SK-N-SH treated with all-trans-retinoic acid at 6 μM for 48 hours (cell line): ENCODE measurements around the gene TANGO6.

Experiments
- ATAC-seq: fragments of 200-7000 bp; cut with Tn5 transposase; 3 replicates; pipeline ENCODE4 v1.9.1; 2020; ENCODE audit warnings: mild to moderate bottlenecking, moderate library complexity
- ARNTL ChIP-seq: fragments of 450-650 bp; formaldehyde crosslinking; IDR thresholded peaks from 2 replicates; pipeline ENCODE4 v1.5.0; 2020; ENCODE audit warnings: low read depth, mild to moderate bottlenecking, moderate library complexity, borderline replicate concordance
- BACH2 ChIP-seq: fragments of 250-450 bp; sonication (Bioruptor Pico); IDR thresholded peaks from 2 replicates; pipeline ENCODE4 v1.9.0; 2021; ENCODE audit warnings: mild to moderate bottlenecking, borderline replicate concordance
- CREB5 ChIP-seq: fragments of 250-450 bp; sonication (Bioruptor Pico); IDR thresholded peaks from 2 replicates; pipeline ENCODE4 v1.5.1; 2020; ENCODE audit warnings: low read depth, mild to moderate bottlenecking, moderate library complexity
- CSDC2 ChIP-seq: fragments of 250-450 bp; sonication (Bioruptor Pico); IDR thresholded peaks from 2 replicates; pipeline ENCODE4 v1.5.0; 2020; ENCODE audit warnings: mild to moderate bottlenecking, moderate library complexity
- CSRNP3 ChIP-seq: fragments of 250-450 bp; sonication (Bioruptor Pico); IDR thresholded peaks from 2 replicates; pipeline ENCODE4 v1.5.1; 2021; ENCODE audit warnings: mild to moderate bottlenecking, moderate library complexity
- ESRRG ChIP-seq: fragments of 250-450 bp; sonication (Bioruptor Pico); IDR thresholded peaks from 2 replicates; pipeline ENCODE4 v1.6.1; 2021; ENCODE audit warnings: mild to moderate bottlenecking
- GLIS3 ChIP-seq: fragments of 250-450 bp; sonication (Bioruptor Pico); IDR thresholded peaks from 2 replicates; pipeline ENCODE4 v1.5.0; 2020; ENCODE audit warnings: mild to moderate bottlenecking, moderate library complexity
- ISL1 ChIP-seq: fragments of 250-450 bp; sonication (Bioruptor Pico); IDR thresholded peaks from 2 replicates; pipeline ENCODE4 v2.1.2; 2022; ENCODE audit warnings: mild to moderate bottlenecking, moderate library complexity
- OSR1 ChIP-seq: fragments of 250-450 bp; sonication (Bioruptor Pico); IDR thresholded peaks from 2 replicates; pipeline ENCODE4 v1.8.0; 2022; ENCODE audit warnings: moderate library complexity, mild to moderate bottlenecking, inconsistent platforms
- POU6F1 ChIP-seq: fragments of 250-450 bp; sonication (Bioruptor Pico); IDR thresholded peaks from 2 replicates; pipeline ENCODE4 v1.8.0; 2021; ENCODE audit warnings: low read depth, mild to moderate bottlenecking, moderate library complexity, borderline replicate concordance
- PPARA ChIP-seq: fragments of 250-450 bp; sonication (Bioruptor Pico); IDR thresholded peaks from 2 replicates; pipeline ENCODE4 v1.5.0; 2020; ENCODE audit warnings: mild to moderate bottlenecking, borderline replicate concordance
- RARB ChIP-seq: fragments of 250-450 bp; sonication (Bioruptor Pico); IDR thresholded peaks from 2 replicates; pipeline ENCODE4 v1.8.0; 2021; ENCODE audit warnings: mild to moderate bottlenecking, moderate library complexity
- SNAI2 ChIP-seq: fragments of 250-450 bp; sonication (Bioruptor Pico); IDR thresholded peaks from 2 replicates; pipeline ENCODE4 v1.5.0; 2020; ENCODE audit warnings: mild to moderate bottlenecking, moderate library complexity
- TCF4 ChIP-seq: fragments of 250-450 bp; sonication (Bioruptor Pico); IDR thresholded peaks from 2 replicates; pipeline ENCODE4 v1.8.0; 2021; ENCODE audit warnings: mild to moderate bottlenecking, moderate library complexity, borderline replicate concordance
- TOX ChIP-seq: fragments of 250-450 bp; sonication (Bioruptor Pico); IDR thresholded peaks from 2 replicates; pipeline ENCODE4 v1.8.0; 2021; ENCODE audit warnings: mild to moderate bottlenecking, moderate library complexity, borderline replicate concordance
- TSHZ2 ChIP-seq: fragments of 250-450 bp; sonication (Bioruptor Pico); IDR thresholded peaks from 2 replicates; pipeline ENCODE4 v1.5.0; 2020; ENCODE audit warnings: mild to moderate bottlenecking, moderate library complexity
- ZC3H10 ChIP-seq: fragments of 250-450 bp; sonication (Bioruptor Pico); IDR thresholded peaks from 2 replicates; pipeline ENCODE4 v1.5.1; 2021; ENCODE audit warnings: mild to moderate bottlenecking, moderate library complexity
- ZFP3 ChIP-seq: fragments of 250-450 bp; sonication (Bioruptor Pico); IDR thresholded peaks from 2 replicates; pipeline ENCODE4 v1.5.0; 2020; ENCODE audit warnings: mild to moderate bottlenecking, moderate library complexity
- ZFP30 ChIP-seq: fragments of 450-650 bp; formaldehyde crosslinking; IDR thresholded peaks from 2 replicates; pipeline ENCODE4 v1.5.0; 2022; ENCODE audit warnings: mild to moderate bottlenecking, moderate library complexity
- ZNF565 ChIP-seq: fragments of 450-650 bp; formaldehyde crosslinking; conservative IDR thresholded peaks from 2 replicates; pipeline ENCODE4 v1.5.0; 2020; ENCODE audit warnings: low read depth, mild to moderate bottlenecking, moderate library complexity
- ZNF70 ChIP-seq: fragments of 450-650 bp; formaldehyde crosslinking; IDR thresholded peaks from 2 replicates; pipeline ENCODE4 v1.5.0; 2020; ENCODE audit warnings: mild to moderate bottlenecking, moderate library complexity
- ZNF8 ChIP-seq: fragments of 450-650 bp; formaldehyde crosslinking; IDR thresholded peaks from 2 replicates; pipeline ENCODE4 v1.5.0; 2020; ENCODE audit warnings: mild to moderate bottlenecking, moderate library complexity
- TF ChIP-seq, protein P1 (sequence below): fragments of 250-450 bp; sonication (Bioruptor Pico); IDR thresholded peaks from 2 replicates; pipeline ENCODE4 v1.8.0; 2020; ENCODE audit warnings: mild to moderate bottlenecking, moderate library complexity, borderline replicate concordance

Gene TANGO6

DNA sequence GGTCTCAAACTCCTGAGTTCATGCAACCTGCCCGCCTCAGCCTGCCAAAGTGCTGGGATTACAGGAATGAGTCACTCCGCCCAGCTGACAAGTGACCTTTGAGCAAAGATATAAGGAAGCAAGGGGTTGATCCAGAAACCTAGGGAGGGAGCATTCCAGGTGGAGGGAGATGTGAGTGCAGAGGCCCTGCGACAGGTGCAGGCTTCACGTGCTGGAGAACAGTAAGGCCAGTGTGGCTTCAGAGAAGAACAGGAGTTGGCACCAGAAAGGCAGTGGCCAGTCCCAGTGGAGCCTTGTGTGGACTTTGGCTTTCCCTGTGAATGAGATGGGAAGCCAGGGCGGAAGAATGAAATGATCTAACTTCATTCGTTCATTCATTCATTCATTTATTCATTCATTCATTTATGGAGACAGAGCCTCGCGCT is 188.6 kb downstream of the TANGO6 start:
- TF ChIP-seq TSHZ2 (no peak), POU6F1 (no peak), ZNF8 (CRISPR knock-in tag) (no peak), ZC3H10 (CRISPR knock-in tag) (no peak), CSRNP3 (no peak), ZNF70 (CRISPR knock-in tag) (no peak), SNAI2 (no peak), PPARA (CRISPR knock-in tag) (no peak), ISL1 (CRISPR knock-in tag) (no peak), RARB (CRISPR knock-in tag) (no peak), ZNF565 (CRISPR knock-in tag) (no peak), CREB5 (no peak), TOX (CRISPR knock-in tag) (no peak), ARNTL (no peak), CSDC2 (CRISPR knock-in tag) (no peak), OSR1 (CRISPR knock-in tag) (no peak), TCF4 (CRISPR knock-in tag) (no peak), GLIS3 (CRISPR knock-in tag) (no peak), ZFP3 (no peak)
- TF ChIP-seq, protein P1, sequence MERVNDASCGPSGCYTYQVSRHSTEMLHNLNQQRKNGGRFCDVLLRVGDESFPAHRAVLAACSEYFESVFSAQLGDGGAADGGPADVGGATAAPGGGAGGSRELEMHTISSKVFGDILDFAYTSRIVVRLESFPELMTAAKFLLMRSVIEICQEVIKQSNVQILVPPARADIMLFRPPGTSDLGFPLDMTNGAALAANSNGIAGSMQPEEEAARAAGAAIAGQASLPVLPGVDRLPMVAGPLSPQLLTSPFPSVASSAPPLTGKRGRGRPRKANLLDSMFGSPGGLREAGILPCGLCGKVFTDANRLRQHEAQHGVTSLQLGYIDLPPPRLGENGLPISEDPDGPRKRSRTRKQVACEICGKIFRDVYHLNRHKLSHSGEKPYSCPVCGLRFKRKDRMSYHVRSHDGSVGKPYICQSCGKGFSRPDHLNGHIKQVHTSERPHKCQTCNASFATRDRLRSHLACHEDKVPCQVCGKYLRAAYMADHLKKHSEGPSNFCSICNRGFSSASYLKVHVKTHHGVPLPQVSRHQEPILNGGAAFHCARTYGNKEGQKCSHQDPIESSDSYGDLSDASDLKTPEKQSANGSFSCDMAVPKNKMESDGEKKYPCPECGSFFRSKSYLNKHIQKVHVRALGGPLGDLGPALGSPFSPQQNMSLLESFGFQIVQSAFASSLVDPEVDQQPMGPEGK = no peak
- ATAC-seq = no peak

DNA sequence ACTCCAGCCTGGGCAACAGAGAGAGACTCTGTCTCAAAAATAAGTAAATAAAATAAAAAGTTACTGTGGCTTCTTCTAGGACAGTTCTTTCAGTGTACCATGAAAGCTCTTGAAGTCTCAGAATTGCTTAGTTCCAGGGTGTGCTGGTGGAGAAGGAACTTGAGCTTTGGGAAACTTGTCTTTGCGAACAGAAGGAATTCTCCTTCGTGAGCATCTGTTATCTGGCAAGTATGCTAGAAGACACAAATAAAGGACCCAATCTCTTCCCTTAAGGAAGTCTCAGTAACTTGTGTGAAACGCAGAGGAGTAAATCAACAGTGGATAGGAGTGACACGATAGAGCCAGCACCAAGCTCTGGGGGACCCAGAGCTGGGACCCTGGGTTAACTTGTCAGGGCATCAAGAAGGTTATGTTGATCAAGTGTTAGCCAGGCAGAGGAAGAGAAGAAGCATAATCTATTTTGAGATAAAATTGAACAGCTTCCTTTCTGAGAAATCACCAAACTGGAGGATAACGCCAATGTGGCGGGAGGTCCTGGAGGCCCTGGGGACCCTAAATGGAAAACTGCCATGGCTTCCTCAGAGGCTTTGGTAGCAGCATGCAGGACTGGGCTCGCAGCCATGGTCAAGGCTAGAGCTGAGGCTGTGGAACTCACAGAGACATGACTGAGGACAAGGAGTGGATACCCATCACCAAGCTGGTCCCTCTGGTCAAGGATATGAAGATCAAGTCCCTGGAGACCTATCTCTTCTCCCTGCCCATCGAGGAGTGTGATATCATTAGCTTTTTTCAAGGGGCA is 190.0 kb downstream of the TANGO6 start:
- no peak for ATAC-seq
- TF ChIP-seq ZNF565 (CRISPR knock-in tag) = no peak
- no peak for TF ChIP-seq POU6F1
- TF ChIP-seq ZFP30 (CRISPR knock-in tag) = no peak
- no peak for TF ChIP-seq CREB5
- no peak for TF ChIP-seq ZC3H10 (CRISPR knock-in tag)
- TF ChIP-seq TSHZ2 = no peak
- TF ChIP-seq CSRNP3 = no peak
- no peak for TF ChIP-seq ESRRG
- no peak for TF ChIP-seq BACH2 (CRISPR knock-in tag)
- no peak for TF ChIP-seq GLIS3 (CRISPR knock-in tag)
- TF ChIP-seq ISL1 (CRISPR knock-in tag) = no peak
- no peak for TF ChIP-seq CSDC2 (CRISPR knock-in tag)
